ENCODE data around the gene CARMIL1. TPM values are rescaled to one million over a fixed set of nuclear protein-coding genes. Genes with fewer than 3 reads are reported as not detected.

Gene CARMIL1
- total RNA-seq, 2 experiments from 2014 or later = 3.9 to 4.7 TPM

DNA sequence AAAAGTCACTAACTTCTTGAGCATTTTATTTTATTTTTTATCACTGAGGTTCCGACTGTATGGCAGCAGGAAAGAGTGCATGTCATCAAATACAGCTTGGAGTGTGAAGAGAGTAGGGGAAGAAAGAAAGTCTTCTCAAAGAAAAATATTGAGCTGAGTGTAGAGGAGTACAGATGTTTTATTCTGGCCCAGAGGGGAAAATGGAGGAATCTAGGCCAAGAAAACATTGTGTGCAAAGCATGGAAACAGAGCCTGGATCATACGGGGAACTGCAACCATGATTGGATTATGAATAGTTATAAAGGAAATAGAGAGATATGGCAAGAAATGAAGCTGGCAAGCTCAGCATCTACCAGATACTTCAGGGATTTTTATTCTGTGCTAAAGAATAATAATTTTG is 268.6 kb downstream of the CARMIL1 start:
- DNase-seq (no peak), ATAC-seq (ENCODE audit: poor library complexity) (no peak)
- Histone ChIP-seq H3K27ac (ENCODE audit: low read depth in 1 of 2, low read length in 2 of 2) (no peak overlapping the region), H3K27me3 (ENCODE audit: control insufficient read depth in 1 of 2, insufficient read depth in 2 of 2, low read length in 2 of 2) (no peaks in the 10 kb centered on the region), H3K9me3 (ENCODE audit: control insufficient read depth in 1 of 2, insufficient read depth in 1 of 2, low read length in 2 of 2) (no peaks in the 10 kb centered on the region), H3K4me3 (ENCODE audit: low read length) (no peak overlapping the region), H3K4me1 (ENCODE audit: insufficient read depth, low read length) (no peaks in the 10 kb centered on the region), H3K36me3 (ENCODE audit: insufficient read depth, low read length) (no peaks in the 10 kb centered on the region)
- Mint-ChIP-seq H3K36me3 (ENCODE audit: low read depth) (no peaks in the 10 kb centered on the region), H3K4me3 (no peak overlapping the region), H3K27ac (no peak overlapping the region), H3K27me3 (no peaks in the 10 kb centered on the region), H3K9me3 (no peaks in the 10 kb centered on the region), H3K4me1 (ENCODE audit: low read depth) (no peaks in the 10 kb centered on the region)
- POLR2A ChIA-PET = no interaction called here
- intact Hi-C loops (cut with DNase I, micrococcal nuclease) = no loop called here
- TF ChIP-seq, protein P1, sequence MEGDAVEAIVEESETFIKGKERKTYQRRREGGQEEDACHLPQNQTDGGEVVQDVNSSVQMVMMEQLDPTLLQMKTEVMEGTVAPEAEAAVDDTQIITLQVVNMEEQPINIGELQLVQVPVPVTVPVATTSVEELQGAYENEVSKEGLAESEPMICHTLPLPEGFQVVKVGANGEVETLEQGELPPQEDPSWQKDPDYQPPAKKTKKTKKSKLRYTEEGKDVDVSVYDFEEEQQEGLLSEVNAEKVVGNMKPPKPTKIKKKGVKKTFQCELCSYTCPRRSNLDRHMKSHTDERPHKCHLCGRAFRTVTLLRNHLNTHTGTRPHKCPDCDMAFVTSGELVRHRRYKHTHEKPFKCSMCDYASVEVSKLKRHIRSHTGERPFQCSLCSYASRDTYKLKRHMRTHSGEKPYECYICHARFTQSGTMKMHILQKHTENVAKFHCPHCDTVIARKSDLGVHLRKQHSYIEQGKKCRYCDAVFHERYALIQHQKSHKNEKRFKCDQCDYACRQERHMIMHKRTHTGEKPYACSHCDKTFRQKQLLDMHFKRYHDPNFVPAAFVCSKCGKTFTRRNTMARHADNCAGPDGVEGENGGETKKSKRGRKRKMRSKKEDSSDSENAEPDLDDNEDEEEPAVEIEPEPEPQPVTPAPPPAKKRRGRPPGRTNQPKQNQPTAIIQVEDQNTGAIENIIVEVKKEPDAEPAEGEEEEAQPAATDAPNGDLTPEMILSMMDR (IDR thresholded peaks at IDR 0.05) = no peak
- CTCF ChIA-PET = interaction anchor here (1.9 kb wide), 1 partner anchor 9 kb away, joined by 6 read pairs; no protein-coding TSS in a partner anchor

DNA sequence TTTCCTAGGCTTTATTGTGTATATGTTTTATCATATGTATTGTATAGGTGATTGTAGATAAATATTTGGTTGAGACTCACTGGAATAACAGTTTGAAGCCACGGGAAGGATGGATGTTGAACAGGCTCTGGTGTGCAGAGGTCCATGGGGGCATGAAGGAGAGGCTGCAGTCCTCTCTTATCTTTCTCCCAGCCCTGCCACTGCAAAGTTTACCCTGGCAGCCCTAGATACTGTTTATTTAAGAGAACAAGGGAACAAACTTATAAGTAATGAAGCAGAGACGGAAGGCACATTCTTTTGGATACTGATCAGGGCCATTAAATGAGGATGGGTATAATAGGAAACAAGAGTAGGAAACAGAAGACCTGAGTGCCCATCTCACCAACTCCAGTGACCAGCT is 269.3 kb downstream of the CARMIL1 start:
- Histone ChIP-seq H3K27ac (ENCODE audit: low read depth in 1 of 2, low read length in 2 of 2) (no peak overlapping the region), H3K27me3 (ENCODE audit: control insufficient read depth in 1 of 2, insufficient read depth in 2 of 2, low read length in 2 of 2) (no peaks in the 10 kb centered on the region), H3K4me3 (ENCODE audit: low read length) (no peak overlapping the region), H3K36me3 (ENCODE audit: insufficient read depth, low read length) (no peaks in the 10 kb centered on the region), H3K4me1 (ENCODE audit: insufficient read depth, low read length) (no peaks in the 10 kb centered on the region), H3K9me3 (ENCODE audit: control insufficient read depth in 1 of 2, insufficient read depth in 1 of 2, low read length in 2 of 2) (no peaks in the 10 kb centered on the region)
- Mint-ChIP-seq H3K4me1 (ENCODE audit: low read depth) (no peaks in the 10 kb centered on the region), H3K27ac (no peak overlapping the region), H3K36me3 (ENCODE audit: low read depth) (no peaks in the 10 kb centered on the region), H3K27me3 (no peaks in the 10 kb centered on the region), H3K9me3 (no peaks in the 10 kb centered on the region), H3K4me3 (no peak overlapping the region)
- ATAC-seq (ENCODE audit: poor library complexity) (no peak), DNase-seq (no peak)
- intact Hi-C loops (cut with DNase I, micrococcal nuclease) = no loop called here
- POLR2A ChIA-PET = no interaction called here
- CTCF ChIA-PET = no interaction called here
- TF ChIP-seq, protein P1 (IDR thresholded peaks at IDR 0.05) = no peak

DNA sequence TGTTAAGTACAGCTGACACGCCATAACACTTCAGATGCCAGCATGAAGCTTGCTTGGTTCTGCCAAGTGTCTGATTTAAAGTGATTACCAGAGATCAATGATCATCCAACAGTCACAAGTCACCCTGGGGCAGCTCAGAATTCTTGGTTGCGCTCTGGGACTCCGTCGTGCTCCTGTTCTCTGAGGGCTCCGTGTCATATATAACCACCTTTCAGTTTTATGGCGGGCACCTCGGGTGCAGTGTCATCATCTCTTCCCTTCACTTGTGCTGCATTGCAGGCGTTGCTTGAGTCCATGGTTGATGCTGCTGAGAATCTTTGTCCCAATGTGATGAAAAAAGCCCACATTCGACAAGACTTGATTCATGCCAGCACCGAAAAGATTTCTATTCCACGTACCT is 271.5 kb downstream of the CARMIL1 start:
- no peak overlapping the region for H3K4me3 Mint-ChIP-seq
- no peaks in the 10 kb centered on the region for H3K4me1 ChIP-seq (ENCODE audit: insufficient read depth, low read length)
- POLR2A ChIA-PET = no interaction called here
- TF ChIP-seq, protein P1 (IDR thresholded peaks at IDR 0.05) = no peak
- no peak overlapping the region for H3K27ac ChIP-seq (ENCODE audit: low read depth in 1 of 2, low read length in 2 of 2)
- intact Hi-C loops (cut with DNase I, micrococcal nuclease) = no loop called here
- no peaks in the 10 kb centered on the region for H3K36me3 ChIP-seq (ENCODE audit: insufficient read depth, low read length)
- ATAC-seq (ENCODE audit: poor library complexity) (no peak), DNase-seq (no peak)
- CTCF ChIA-PET = no interaction called here
- H3K9me3 ChIP-seq (ENCODE audit: control insufficient read depth in 1 of 2, insufficient read depth in 1 of 2, low read length in 2 of 2) = no peaks in the 10 kb centered on the region
- no peaks in the 10 kb centered on the region for H3K27me3 ChIP-seq (ENCODE audit: control insufficient read depth in 1 of 2, insufficient read depth in 2 of 2, low read length in 2 of 2)
- no peaks in the 10 kb centered on the region for H3K9me3 Mint-ChIP-seq
- no peak overlapping the region for H3K4me3 ChIP-seq (ENCODE audit: low read length)
- no peaks in the 10 kb centered on the region for H3K27me3 Mint-ChIP-seq
- H3K27ac Mint-ChIP-seq = no peak overlapping the region
- H3K36me3 Mint-ChIP-seq (ENCODE audit: low read depth) = no peaks in the 10 kb centered on the region
- H3K4me1 Mint-ChIP-seq (ENCODE audit: low read depth) = no peaks in the 10 kb centered on the region

All from CD4-positive, alpha-beta T cell (primary cell).